Ishikawa (cell line): ENCODE data around the gene TBK1.

Experiments used
- EP300 ChIP-seq: IDR thresholded peaks from 2 replicates; pipeline ENCODE4 v1.6.1; 2012; ENCODE audit warnings: borderline replicate concordance
- NFIC ChIP-seq: IDR thresholded peaks from 2 replicates; pipeline ENCODE4 v1.6.1; 2012
- REST ChIP-seq: IDR thresholded peaks from 2 replicates; pipeline ENCODE4 v1.6.1; 2012; ENCODE audit warnings: low read depth, mild to moderate bottlenecking
- USF1 ChIP-seq: IDR thresholded peaks from 2 replicates; pipeline ENCODE4 v1.6.1; 2012
- YY1 ChIP-seq: IDR thresholded peaks from 2 replicates; pipeline ENCODE4 v1.6.1; 2012; ENCODE audit warnings: low read depth

GRCh38 chr12:64446295-64446694 lies 5.6 kb upstream of the TBK1 start:
- no peak for TF ChIP-seq EP300
- no peak for TF ChIP-seq REST
- no peak for TF ChIP-seq NFIC
- no peak for TF ChIP-seq USF1
- TF ChIP-seq YY1: no peak
